Glomerular visceral epithelial cell (primary cell): ENCODE data around the gene ZNF763.
"Not testable (repeated sequence)": the region's sequence is repeated elsewhere in the genome, so short reads cannot be mapped to it uniquely, and the experiment has no call there.

ENCODE experiments used
- DNase-seq: peaks from one replicate; pipeline ENCODE4 v3.0.0-alpha.2; 2016; ENCODE audit errors: extremely low spot score

The ZNF763 gene

GRCh38 chr19:11971041-11971440 is 6.2 kb downstream of the ZNF763 start:
- DNase-seq = no peak

GRCh38 chr19:11973019-11973810 is 8.4 kb downstream of the ZNF763 start:
- no peak for DNase-seq

- no peak for DNase-seq
Measured at GRCh38 chr19:11978492-11979100, 13.8 kb downstream of the ZNF763 start.

- DNase-seq = no peak
Measured at GRCh38 chr19:11979527-11979926, 14.7 kb downstream of the ZNF763 start.

- DNase-seq = peak; percentile 21
Measured at GRCh38 chr19:11982526-11982925, 17.7 kb downstream of the ZNF763 start.

GRCh38 chr19:11984986-11985385 is 20.1 kb downstream of the ZNF763 start:
- DNase-seq = no peak

- no peak for DNase-seq
Measured at GRCh38 chr19:11986754-11987153, 21.9 kb downstream of the ZNF763 start.

- peak; percentile 91 for DNase-seq
Measured at GRCh38 chr19:11987405-11988281, 22.8 kb downstream of the ZNF763 start.

GRCh38 chr19:11989112-11989456 is 24.2 kb downstream of the ZNF763 start:
- no peak for DNase-seq

- DNase-seq = not testable (repeated sequence)
Measured at GRCh38 chr19:11991921-11992320, 27.1 kb downstream of the ZNF763 start.

- no peak for DNase-seq
Measured at GRCh38 chr19:11995174-11995573, 30.3 kb downstream of the ZNF763 start.

GRCh38 chr19:12000152-12000981 is 35.5 kb downstream of the ZNF763 start:
- DNase-seq = peak; percentile 22

- DNase-seq = no peak
Measured at GRCh38 chr19:12015015-12015752, 50.3 kb downstream of the ZNF763 start.

- no peak for DNase-seq
Measured at GRCh38 chr19:12015753-12016116, 50.9 kb downstream of the ZNF763 start.
